Pulmonary artery endothelial cell (primary cell): ENCODE data around the gene GATB. TPM values are rescaled to one million over a fixed set of nuclear protein-coding genes. Genes with fewer than 3 reads are reported as not detected.

Source experiments
- DNase-seq: peaks from one replicate; pipeline ENCODE4 v3.0.0-alpha.2; 2011; ENCODE audit warnings: low read depth, low spot score
- total RNA-seq: library from RNA; depleted of rRNA; stranded (reverse); fragments of >200 nt; gene quantifications from 2 replicates; pipeline ENCODE4 v1.2.3, GENCODE V29; 2014

The GATB gene
- total RNA-seq, 1 donor from 2014 or later = 16.4 TPM

DNA sequence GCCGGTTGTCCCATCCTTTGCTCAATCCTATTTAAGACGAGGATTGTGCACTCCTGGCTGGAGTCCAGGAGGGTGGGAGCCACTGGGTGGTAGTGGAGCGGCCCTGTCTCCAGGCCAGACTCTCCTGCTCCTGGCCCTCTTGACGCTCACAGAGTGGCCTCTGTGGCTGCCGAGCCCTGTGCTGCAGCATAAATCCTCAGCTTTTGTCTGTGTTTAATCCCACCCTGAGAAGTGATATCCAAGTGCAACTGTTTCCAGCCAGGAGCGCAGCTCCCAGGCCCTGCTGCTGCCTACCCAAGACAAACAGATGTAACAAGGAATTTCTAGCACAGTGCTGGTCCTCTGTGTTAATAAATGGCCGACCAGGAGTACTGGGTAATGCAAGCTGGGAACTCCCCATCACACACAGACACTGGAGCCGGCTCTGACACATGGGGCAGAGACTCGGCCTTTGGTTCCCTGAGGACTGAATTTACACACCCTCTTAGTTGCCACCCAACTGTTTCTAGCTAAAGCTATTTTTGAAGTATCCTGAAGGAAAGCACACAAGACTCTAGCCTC, 85.3 kb downstream of the GATB start:
- no peak for DNase-seq

DNA sequence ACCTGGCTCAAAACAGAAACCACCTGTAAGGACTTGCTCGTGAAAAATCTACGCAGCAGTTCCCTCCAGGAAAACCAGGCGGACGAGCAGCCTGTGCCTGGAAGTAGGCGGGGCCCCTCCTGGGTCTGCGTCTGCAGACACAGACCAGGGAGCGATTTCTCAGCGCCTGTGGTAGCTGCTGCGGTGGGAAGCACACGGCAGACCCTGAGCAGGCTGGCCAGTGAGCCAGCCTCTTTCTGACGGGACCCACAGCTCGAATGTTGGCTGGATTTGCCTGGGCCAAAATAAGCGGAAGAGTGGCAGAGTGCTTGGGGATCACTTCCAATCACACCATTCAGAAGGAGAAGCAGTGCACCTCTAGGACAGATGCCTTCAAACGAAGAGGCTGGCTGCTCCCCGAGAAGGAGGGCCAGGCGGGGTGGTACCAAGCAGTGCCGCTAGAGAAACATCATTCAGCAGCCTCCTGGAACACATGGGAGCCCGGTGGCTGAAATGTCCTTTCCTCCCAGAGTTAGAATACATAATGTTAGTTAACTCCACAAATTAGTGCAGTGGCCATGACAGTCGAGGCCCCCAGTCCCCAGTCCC, 85.9 kb downstream of the GATB start:
- DNase-seq = no peak

DNA sequence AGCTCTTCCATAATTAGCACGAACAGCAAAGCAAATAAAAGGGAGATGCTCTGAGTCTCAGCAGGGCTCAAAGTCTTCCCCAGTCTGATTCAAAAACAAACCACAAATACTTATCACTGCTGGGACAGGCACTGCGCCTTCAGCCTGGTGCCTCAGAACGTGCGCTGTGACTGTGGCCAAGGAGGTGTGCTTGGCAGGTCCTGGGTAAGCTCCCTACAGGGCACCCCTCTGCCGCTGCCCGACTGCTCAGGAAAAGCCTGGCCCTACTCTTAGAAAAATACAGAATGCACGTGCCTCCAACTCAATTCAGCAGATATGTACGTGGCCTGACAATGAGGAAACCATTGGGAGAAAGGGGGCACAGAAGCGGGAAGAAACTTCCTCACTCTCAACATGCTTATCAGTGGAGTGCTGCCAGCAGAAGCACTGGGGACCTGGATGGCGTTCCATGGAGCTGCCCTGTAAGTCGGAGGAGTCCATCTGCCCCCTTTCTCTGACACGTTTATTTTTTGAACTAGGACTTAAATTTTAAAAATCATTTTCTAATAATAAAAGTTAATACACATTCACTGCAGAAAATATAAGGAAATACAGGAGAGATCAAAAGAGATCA, 86.8 kb downstream of the GATB start:
- no peak for DNase-seq

DNA sequence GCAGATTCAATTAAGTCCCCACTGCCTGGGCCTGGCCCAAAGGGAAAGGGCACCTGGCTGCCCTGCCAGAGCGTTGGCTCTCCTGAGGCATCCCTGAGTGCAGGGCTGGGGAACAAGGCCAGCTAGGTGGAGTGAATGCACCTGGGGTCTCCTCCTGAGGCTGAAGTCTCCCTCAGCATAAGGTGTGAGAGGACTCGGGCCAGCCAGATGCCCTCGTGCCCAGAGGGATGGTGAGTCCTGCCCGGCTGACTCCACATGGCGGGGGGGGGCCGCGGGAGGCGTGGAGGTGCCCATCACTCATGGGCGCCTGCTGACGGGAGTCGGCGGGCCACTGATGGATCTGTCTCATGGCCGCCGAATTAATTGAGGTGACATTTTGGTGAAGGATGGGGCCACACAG, 87.8 kb downstream of the GATB start:
- DNase-seq = no peak

- DNase-seq = no peak
Measured at GRCh38 chr4:151671541-151672059, 89.2 kb downstream of the GATB start.

GRCh38 chr4:151670843-151671242, 90.0 kb downstream of the GATB start:
- no peak for DNase-seq

- DNase-seq = no peak
Measured at GRCh38 chr4:151669990-151670389, 90.8 kb downstream of the GATB start.

DNA sequence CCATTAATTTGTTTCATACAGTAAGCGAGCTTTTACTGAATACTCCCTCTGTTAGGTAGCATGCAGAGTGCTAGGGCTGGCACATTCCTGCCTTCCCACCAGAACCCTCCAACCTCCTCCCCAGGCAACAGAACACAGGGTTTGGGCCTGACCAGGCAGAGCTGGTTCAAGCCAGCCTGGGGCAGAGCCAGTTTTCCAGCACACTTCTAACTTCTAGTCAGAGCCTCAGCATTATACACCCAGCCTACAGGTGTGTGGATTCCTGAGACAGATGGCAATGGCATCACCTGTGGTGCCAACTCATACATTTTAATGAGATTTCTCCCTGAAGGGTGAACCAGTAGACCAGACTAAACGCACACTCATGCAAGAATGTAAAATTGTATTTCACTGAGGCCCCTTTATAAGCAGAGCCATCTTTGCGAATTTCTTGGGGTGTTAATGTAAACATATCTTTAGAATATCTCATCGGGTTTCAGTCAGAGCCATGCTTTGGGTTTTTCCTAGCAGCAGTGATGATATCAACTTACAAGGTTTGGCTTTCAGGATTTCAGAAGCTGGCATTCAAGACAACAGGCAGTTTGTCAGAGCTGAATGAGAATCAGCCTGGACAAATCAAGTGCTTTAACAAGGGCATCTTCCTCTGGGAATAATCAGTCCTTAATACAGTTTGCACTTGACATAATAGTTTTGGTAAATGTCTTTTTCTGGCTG, 92.0 kb downstream of the GATB start:
- no peak for DNase-seq

DNA sequence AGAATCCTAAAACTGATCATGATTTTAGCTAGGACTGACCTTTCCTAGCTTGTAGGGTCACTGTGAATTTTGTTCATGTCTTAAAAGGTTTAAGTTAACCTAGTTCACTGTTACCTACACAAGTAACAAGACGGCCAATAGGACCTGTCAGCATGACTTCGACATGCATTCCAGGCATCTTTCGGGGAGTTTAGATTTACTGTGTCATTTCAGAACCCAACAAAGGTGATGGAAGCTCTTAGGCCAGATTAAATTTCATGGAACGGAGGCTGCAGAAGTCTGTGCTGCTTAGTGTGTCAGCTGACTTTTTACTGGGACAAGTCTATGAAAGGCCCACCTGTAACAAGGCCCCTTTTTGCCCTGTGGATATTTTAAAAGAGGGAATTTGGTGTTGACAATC, 93.1 kb downstream of the GATB start:
- no peak for DNase-seq

DNA sequence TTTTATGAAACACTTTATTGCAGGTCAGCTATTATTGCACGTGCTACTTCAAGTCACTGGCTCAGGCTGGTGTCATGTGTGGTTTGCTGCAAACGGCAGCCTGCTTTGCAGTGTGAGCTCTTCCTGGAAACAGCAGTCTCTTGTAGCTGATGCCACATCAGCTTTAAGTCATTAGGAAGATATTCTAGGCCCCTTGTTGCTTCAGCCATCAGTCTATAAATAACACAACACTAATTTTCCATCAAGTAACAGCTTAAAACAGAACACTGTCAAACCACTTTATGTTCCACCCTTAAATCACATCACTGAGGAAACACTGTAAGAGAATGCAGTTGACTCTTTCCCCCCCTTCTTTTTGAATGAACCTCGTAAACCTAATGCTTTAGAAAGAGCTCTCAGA, 93.8 kb downstream of the GATB start:
- no peak for DNase-seq

DNA sequence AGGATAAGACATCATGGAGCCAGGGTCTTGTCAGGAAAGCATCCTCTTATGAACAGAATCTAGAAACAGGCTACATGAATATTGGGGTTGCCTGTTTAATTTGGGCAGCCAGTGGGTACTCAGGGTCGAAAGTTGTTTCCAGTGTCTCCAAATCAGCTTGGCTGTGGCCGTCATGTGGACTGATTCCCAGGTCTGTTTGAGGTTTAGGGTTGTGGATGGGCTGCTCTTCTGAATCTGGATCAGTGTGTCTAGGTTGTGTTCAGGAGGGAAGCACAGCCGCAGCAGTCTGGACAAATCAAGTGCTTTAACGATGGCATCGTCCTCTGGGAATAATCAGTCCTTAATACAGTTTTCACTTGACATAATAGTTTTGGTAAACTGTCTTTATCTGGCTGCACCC, 94.3 kb downstream of the GATB start:
- DNase-seq = no peak

- DNase-seq = no peak
Measured at GRCh38 chr4:151665785-151666127, 95.1 kb downstream of the GATB start.

DNA sequence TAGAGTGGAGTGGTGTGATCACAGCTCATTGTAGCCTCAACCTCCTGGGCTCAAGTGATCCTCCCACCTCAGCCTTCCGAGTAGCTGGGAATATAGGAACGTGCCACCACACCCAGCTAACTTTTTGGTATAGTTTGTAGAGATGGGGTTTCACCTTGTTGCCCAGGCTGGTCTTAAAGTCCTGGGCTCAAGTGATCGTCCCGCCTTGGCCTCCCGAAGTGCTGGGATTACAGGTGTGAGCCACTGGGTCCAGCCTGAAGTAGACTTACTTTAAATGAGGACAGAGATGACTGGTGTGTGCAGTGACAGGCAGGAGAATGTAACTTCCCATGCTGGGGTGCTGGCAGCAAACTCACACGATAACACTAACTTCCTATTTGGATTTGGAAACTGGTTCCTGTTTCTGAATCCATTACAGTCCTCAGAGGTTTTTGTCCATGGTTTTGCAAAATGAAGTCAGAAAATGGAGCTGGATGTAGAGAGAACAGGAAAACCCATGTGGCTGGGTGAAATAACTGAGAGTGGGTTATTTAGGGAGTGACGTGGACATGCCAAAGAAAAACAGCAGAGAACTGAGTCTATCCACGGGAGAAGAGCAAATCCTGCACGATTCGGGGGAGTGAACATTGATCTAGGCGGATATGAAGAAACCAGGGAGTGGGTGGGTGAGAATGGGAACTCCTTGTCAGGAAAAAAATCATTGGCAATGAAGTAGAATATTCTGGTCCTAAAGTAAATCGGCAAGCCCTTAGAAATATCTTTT, 95.6 kb downstream of the GATB start:
- DNase-seq = no peak

- DNase-seq = no peak
Measured at GRCh38 chr4:151664289-151664688, 96.5 kb downstream of the GATB start.

- DNase-seq = no peak
Measured at GRCh38 chr4:151663109-151663508, 97.7 kb downstream of the GATB start.

GRCh38 chr4:151661873-151662272, 98.9 kb downstream of the GATB start:
- DNase-seq = no peak

DNA sequence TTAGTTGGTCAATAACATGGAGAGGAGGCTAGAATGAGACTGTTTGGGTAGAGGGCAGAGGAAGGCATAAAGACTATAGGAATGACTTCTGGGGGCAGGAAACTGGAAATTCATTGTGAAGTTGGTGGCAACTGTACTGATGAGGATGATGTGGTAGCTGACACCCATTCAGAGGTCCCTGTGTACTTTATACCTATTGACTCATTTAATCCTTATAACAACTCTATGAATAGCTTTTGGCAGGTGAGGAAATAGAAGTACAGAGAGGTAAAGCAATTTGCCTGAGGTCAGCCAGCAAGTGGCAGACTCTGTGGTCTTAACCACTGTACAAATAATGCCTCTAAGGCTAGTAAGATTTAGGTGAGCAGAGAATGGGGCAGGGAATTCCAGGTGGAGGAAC, 100.1 kb downstream of the GATB start:
- DNase-seq = no peak

GRCh38 chr4:151659601-151660364, 101.0 kb downstream of the GATB start:
- DNase-seq = no peak

DNA sequence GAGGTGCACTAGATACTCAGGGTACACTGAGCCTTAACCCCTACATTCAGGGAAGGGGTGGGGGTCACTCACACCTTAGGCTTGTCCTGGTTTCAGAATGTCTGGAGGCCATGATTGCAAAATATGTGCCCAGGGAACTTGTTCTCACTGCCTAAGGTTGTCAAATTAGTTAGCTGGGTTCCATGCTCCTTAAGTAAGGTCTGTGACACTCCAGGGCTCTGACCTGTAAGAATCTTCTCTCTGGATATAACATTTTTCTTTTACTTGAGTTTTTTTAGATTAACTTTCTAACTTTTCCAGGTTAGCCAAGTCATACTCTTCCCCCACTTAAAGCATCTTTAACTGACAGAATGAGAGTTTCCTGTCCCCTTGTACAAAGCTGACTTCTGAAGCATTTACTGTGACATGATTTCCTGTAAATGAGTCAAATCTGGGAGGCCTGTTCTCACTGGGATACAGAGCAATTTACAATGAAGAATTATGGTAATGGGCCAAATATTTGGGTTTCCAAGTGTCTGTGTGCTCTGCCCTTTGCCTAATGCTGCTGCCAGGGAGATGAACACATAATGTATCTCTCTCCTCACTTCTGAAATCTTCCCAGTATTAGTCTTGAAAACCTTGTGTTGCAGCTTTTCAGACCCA, 101.7 kb downstream of the GATB start:
- no peak for DNase-seq

- DNase-seq = no peak
Measured at GRCh38 chr4:151657896-151658295, 102.9 kb downstream of the GATB start.

DNA sequence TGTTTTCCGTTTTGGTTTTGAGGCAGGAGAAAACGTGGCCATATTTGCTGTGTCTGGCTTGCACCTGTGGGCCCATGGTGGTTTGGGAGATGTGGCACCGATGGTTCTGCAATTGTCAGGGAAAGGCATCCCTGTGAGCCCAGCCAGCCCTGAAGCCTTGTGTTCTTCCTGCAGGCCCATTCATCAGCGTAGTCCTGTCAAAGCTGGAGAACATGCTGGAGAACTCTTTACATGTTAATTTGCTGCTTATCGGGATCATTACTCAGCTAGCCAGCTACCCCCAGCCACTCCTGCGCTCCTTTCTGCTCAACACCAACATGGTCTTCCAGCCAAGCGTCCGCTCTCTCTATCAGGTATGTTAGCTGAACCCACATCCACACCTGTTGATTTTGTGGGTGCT, 104.7 kb downstream of the GATB start:
- DNase-seq = no peak
